Measurements from ENCODE around the gene ENTPD3.
"Not testable (repeated sequence)": the region's sequence is repeated elsewhere in the genome, so short reads cannot be mapped to it uniquely, and the experiment has no call there.

ENTPD3 gene

DNA sequence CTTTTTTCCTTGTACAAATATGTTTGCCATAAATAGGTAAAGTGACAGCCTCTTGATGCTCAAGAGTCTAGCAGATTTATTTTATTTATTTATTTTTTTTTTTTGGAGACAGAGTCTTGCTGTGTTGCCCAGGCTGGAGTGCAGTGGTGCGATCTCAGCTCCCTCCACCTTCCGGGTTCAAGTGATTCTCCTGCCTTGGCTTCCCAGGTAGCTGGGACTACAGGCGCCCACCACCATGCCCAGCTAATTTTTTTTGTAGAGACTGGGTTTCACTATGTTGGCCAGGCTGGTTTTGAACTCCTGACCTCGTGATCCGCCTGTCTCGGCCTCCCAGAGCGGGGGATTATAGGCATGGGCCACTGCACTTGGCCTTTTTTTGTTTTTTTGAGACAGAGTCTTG is 75.9 kb downstream of the ENTPD3 start:
- not testable (repeated sequence) for DNase-seq

DNA sequence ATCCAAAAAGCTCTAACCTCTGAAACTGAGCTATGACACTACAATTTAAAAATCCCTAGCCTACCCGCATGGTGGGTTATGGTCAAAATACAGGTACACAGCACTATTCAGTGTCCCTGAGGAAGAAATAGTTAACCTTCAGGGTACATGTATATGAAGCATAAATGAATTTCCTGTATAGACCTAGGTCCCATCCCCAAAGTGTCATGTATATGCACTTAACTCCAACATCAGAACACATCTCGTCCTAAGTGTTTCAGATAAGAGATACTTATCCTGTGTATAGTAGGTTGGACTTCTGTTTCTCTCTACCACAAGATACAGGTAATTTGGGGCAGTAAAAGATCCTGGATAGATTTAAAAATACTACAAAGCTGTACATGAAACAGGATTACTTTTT is 76.6 kb downstream of the ENTPD3 start:
- no peak for DNase-seq

DNA sequence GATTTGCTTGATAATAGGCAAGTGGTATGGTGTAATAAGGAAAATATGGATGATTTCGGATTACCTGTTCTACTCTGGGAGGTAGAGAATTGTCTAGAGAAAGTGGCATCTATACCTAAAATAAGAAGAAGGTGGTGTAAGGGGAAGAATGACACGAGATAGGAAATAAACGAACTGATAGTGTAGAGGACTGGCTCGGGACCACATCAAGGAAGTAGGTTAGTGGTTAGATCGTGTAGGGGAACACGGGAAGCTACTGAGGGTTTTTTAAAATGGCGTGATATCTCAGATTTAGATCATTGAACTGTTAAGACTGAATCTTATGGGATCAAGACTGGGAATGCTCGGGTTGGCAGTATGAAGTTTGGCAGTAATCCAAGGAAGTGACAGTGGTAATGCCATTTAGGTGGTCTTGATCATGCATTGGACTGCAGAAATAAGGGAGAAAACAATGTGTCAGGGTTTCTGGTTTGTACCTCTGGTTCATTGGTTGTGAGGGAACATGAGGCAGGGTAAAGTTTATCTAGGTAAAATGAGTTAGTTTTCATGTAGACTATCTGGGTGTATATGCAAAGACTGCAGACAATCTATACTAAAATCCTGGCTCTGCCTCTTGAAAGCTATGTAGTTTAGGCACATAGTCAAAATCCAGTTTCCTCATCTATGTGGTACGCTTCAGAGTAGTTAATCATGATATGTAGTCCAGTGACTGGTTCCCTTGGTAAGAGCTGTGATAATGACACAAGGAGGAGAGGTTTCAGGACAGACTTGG is 77.5 kb downstream of the ENTPD3 start:
- DNase-seq: no peak

DNA sequence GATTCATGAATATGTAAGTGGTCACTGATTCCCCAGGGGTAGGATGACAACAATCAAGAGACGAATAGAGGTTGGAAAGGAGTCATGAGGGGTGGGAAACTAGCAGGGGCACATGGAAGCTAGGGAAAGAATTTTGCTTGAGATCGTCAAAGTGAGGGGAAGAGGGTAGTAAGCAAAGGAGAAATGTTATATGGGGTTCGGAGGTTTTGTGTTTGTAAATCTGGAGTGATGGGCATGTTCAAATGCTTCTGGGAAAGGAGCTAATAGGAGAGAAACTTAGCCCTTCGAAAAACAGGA is 78.1 kb downstream of the ENTPD3 start:
- DNase-seq: no peak

DNA sequence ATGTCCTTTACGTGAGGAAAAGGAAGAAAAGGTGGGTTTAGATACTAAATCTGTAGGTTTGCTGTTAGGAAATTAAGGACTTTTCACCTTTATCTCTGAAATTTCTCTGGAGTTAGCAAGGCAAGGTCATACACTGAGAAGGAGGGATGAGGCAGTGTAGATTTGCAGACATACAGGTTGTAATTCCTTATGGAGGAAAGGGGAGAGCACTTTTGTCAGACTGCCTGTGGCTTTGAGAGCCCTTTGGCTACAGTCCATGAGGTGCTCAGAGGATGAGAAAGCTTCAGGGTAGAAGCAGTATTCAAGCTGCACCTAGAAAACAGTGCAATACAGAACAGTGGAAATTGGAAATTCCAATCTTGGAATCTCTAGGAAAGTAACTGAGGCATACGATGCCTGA is 78.5 kb downstream of the ENTPD3 start:
- DNase-seq: no peak

DNA sequence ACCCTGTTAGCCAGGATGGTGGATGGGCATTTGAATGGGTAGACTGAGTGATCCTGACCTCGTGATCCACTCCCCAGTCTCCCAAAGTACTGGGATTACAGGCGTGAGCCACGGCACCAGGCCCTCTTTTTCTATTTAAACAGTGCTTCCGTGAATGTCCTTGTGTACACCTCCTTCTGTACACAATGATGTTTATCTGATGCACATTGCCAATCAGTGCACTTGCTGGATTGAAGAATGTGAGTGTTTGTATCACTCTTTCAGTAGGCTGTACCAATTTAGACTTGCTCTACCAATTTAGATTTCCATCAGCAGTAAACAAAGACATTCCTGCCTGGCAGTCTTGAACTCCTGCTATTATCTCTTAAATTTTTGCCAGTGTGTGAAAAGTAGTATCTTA is 81.0 kb downstream of the ENTPD3 start:
- DNase-seq: no peak

DNA sequence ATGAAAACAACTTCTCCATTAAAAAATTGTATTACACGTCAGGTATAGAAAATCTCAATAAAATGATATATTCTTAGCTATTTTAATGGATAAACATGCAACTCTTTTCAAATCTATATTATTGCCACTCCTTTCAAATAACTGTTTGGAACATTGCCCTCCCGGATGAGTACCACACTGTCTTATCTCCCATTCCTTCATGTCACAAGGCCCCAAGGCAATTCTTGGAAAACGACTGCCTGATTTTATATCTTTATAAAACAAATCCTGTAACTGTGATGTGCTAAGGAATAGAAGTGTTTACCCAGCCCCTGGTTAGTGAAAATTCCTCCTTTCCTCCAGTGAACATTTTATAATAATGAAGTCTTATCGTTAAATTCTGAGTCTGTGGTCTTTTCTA is 83.7 kb downstream of the ENTPD3 start:
- DNase-seq: no peak

DNA sequence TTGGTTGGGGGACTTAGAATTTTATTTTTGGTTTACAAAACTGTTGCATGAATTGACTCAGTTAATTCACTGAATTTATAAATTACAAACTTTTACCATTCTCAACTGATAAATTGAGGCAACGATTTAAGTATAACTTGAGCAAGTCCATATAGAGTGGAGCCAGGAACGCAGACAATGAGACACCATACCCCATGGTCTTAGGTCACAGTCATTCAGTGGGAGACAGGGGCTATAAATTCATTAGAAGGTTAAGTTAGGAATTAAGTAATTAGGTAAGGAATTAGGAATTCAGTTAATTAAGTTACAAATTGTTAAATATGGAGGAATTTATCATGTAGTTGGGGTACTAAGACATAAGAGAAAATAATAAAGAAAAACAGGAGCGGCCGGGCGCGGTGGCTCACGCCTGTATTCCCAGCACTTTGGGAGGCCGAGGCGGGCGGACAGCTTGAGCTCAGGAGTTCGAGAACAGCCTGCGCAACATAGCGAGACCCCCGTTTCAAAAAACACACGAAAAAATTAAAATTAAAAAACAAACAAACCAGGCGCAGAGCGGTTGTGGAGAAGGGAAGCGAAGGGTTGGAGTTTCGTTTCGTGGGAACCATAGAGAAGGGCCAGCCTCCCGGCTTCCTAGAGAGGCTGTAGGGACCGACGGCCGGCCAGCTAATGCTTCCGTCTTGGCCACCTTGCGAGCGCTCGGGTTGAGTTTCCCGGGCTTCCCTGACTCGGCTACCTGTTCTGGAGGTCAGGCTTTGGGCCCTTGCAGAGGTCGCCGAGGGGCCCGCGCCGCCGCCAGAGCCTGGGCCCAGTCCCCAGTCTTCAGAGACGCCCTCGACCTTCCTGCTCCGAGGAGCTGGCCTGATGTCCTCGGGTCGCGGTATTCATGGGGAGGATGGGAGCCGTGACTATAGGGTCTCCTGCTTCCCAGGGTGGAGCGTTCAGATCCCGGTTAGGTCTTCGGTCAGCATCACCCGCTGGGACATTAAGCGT is 89.8 kb downstream of the ENTPD3 start, which contains the start of gene ZNF619:
TSS of gene ZNF619 (plus strand) at position 645 of the 993 bp plus-strand sequence. CDS start 858 bp downstream, outside the sequence.
- DNase-seq: peak in 1 of 2 experiments; percentile 36

DNA sequence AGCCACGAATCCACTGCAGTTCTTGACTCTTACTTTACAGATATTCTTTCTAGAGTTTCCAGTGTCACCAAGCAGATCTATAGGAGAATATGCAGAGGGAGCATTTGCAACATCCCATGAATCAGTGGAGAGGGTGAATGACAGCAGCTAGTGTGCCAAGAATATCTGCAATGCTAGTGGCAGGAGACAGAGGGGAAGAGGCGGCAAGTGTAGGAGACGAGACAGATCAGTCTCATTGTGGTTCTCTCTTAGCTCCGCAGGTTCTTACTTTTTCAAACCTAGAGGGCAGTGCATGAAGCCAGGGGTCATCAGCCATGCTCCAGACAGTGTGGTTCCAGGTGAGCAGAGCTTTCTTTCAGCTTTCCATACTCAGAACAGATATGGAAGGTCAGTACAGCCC is 90.7 kb downstream of the ENTPD3 start:
- DNase-seq: no peak
